Left ventricle myocardium inferior (tissue), 1 donor: ENCODE measurements around the gene ANXA2. TPM values are rescaled to one million over a fixed set of nuclear protein-coding genes. Genes with fewer than 3 reads are reported as not detected.
"Not testable (repeated sequence)": the region's sequence is repeated elsewhere in the genome, so short reads cannot be mapped to it uniquely, and the experiment has no call there.

Experiments
- DNase-seq: peaks from one replicate; pipeline ENCODE4 v3.0.0-alpha.2; 2020
- H3K27ac ChIP-seq: fragments of 200-600 bp; replicated peaks from 2 replicates; pipeline ENCODE4 v1.8.0; 2021
- H3K27me3 ChIP-seq: fragments of 200-600 bp; 2 replicates; pipeline ENCODE4 v1.8.0; 2021; ENCODE audit warnings: low read depth
- H3K36me3 ChIP-seq: fragments of 200-600 bp; 2 replicates; pipeline ENCODE4 v1.8.0; 2021
- H3K4me1 ChIP-seq: fragments of 200-600 bp; 2 replicates; pipeline ENCODE4 v1.8.0; 2021
- H3K4me3 ChIP-seq: fragments of 200-600 bp; 2 replicates; pipeline ENCODE4 v1.8.0; 2021; ENCODE audit warnings: mild to moderate bottlenecking, moderate library complexity
- H3K9me3 ChIP-seq: fragments of 200-600 bp; replicated peaks from 2 replicates; pipeline ENCODE4 v1.8.0; 2021
- CTCF ChIP-seq: fragments of 200-600 bp; IDR thresholded peaks from 2 replicates; pipeline ENCODE4 v1.8.0; 2021; ENCODE audit warnings: antibody characterized with exemption, mild to moderate bottlenecking, borderline replicate concordance
- intact Hi-C: fragments of 100-400 bp; cut with micrococcal nuclease; formaldehyde crosslinking; loops from one replicate; pipeline ENCODE4 v1.11.0; 2022
- total RNA-seq: library from RNA; stranded (reverse); fragmentation: NEBNext Ultra II Directional; extraction: Animal tissue kit (Norgen Biotek cat#: 25700); gene quantifications from one replicate; pipeline ENCODE4 v1.2.1, GENCODE V29; 2021
- donor health status: DM: no; HTN: yes; CAD: no; lungs with severe emphysema.

Gene ANXA2
- total RNA-seq, 1 donor from 2014 or later, result 123 TPM

GRCh38 chr15:60408463-60408981, 10.7 kb upstream of the ANXA2 start:
- Histone ChIP-seq H3K4me1 (peaks cover 15% of the 10 kb centered on the region), H3K27ac (no peak overlapping the region), H3K36me3 (no peaks in the 10 kb centered on the region), H3K4me3 (no peak overlapping the region), H3K27me3 (no peaks in the 10 kb centered on the region), H3K9me3 (no peaks in the 10 kb centered on the region)
- intact Hi-C loops, result no loop called here
- no peak for DNase-seq
- TF ChIP-seq CTCF, result no peak

- Histone ChIP-seq H3K27me3 (no peaks in the 10 kb centered on the region), H3K36me3 (no peaks in the 10 kb centered on the region), H3K4me3 (no peak overlapping the region), H3K27ac (peak overlapping the region; percentile 22), H3K9me3 (no peaks in the 10 kb centered on the region), H3K4me1 (peaks cover 14% of the 10 kb centered on the region)
- intact Hi-C loops, result no loop called here
- DNase-seq, result no peak
- TF ChIP-seq CTCF, result no peak
These were observed 9.6 kb upstream of the ANXA2 start for GRCh38 chr15:60407415-60407805.

GRCh38 chr15:60406513-60407414, 9.0 kb upstream of the ANXA2 start:
- H3K4me3 ChIP-seq, result no peak overlapping the region
- no peak for TF ChIP-seq CTCF
- intact Hi-C loops, result no loop called here
- no peaks in the 10 kb centered on the region for H3K9me3 ChIP-seq
- peaks cover 14% of the 10 kb centered on the region for H3K4me1 ChIP-seq
- peak overlapping the region; percentile 22 for H3K27ac ChIP-seq
- no peaks in the 10 kb centered on the region for H3K27me3 ChIP-seq
- H3K36me3 ChIP-seq, result no peaks in the 10 kb centered on the region
- no peak for DNase-seq

GRCh38 chr15:60405399-60405798, 7.6 kb upstream of the ANXA2 start:
- no peak overlapping the region for H3K27ac ChIP-seq
- peaks cover 14% of the 10 kb centered on the region for H3K4me1 ChIP-seq
- H3K27me3 ChIP-seq, result no peaks in the 10 kb centered on the region
- no peaks in the 10 kb centered on the region for H3K9me3 ChIP-seq
- TF ChIP-seq CTCF, result no peak
- no peaks in the 10 kb centered on the region for H3K36me3 ChIP-seq
- intact Hi-C loops, result no loop called here
- H3K4me3 ChIP-seq, result no peak overlapping the region
- no peak for DNase-seq

GRCh38 chr15:60404351-60404750, 6.6 kb upstream of the ANXA2 start:
- H3K27me3 ChIP-seq, H3K9me3 ChIP-seq, H3K36me3 ChIP-seq, H3K27ac ChIP-seq, intact Hi-C loops, H3K4me3 ChIP-seq, DNase-seq: not testable (repeated sequence)
- H3K4me1 ChIP-seq, result peaks cover 16% of the 10 kb centered on the region

- H3K27ac ChIP-seq, result no peak overlapping the region
- intact Hi-C loops, result no loop called here
- no peak overlapping the region for H3K4me3 ChIP-seq
- peaks cover 6% of the 10 kb centered on the region for H3K36me3 ChIP-seq
- H3K9me3 ChIP-seq, result no peaks in the 10 kb centered on the region
- no peak for DNase-seq
- H3K27me3 ChIP-seq, result no peaks in the 10 kb centered on the region
- TF ChIP-seq CTCF, result no peak
- H3K4me1 ChIP-seq, result peaks cover 31% of the 10 kb centered on the region
These were observed 3.2 kb upstream of the ANXA2 start for GRCh38 chr15:60400944-60401343.
